HepG2 (cell line): ENCODE results near the gene MYLK3. TPM values are rescaled to one million over a fixed set of nuclear protein-coding genes. Genes with fewer than 3 reads are reported as not detected.

Experiments
- BHLHE40 ChIP-seq: IDR thresholded peaks from 2 replicates; pipeline ENCODE4 v1.6.1; 2011; ENCODE audit warnings: low read length, improper control_type of control experiment
- CCDC6 ChIP-seq: sonication (generic); formaldehyde crosslinking; IDR thresholded peaks from 2 replicates; pipeline ENCODE4 v1.8.1; 2022; ENCODE audit warnings: mild to moderate bottlenecking, missing genetic modification reagents, moderate library complexity
- CEBPG ChIP-seq: IDR thresholded peaks from 2 replicates; pipeline ENCODE4 v1.6.1; 2016
- EEA1 ChIP-seq: sonication (generic); formaldehyde crosslinking; IDR thresholded peaks from 2 replicates; pipeline ENCODE4 v1.5.1; 2020; ENCODE audit warnings: mild to moderate bottlenecking, missing genetic modification reagents, borderline replicate concordance
- FOXC1 ChIP-seq: sonication (generic); formaldehyde crosslinking; IDR thresholded peaks from 2 replicates; pipeline ENCODE4 v1.8.0; 2022; ENCODE audit warnings: mild to moderate bottlenecking, missing genetic modification reagents, borderline replicate concordance
- FOXK1 ChIP-seq: sonication (generic); formaldehyde crosslinking; IDR thresholded peaks from 2 replicates; pipeline ENCODE4 v1.4.0; 2020; ENCODE audit warnings: low read depth, missing genetic modification reagents, borderline replicate concordance
- GATAD2A ChIP-seq: IDR thresholded peaks from 2 replicates; pipeline ENCODE4 v1.6.1; 2016
- NFYB ChIP-seq: sonication (generic); formaldehyde crosslinking; IDR thresholded peaks from 2 replicates; pipeline ENCODE4 v1.4.0; 2020; ENCODE audit warnings: missing genetic modification reagents
- PAWR ChIP-seq: sonication (generic); formaldehyde crosslinking; IDR thresholded peaks from 2 replicates; pipeline ENCODE4 v1.4.0; 2020; ENCODE audit warnings: missing genetic modification reagents, mild to moderate bottlenecking, borderline replicate concordance
- PITX1 ChIP-seq: sonication (generic); formaldehyde crosslinking; IDR thresholded peaks from 2 replicates; pipeline ENCODE4 v1.5.1; 2020; ENCODE audit warnings: mild to moderate bottlenecking, missing genetic modification reagents
- SIN3A ChIP-seq: IDR thresholded peaks from 2 replicates; pipeline ENCODE4 v1.6.1; 2011; ENCODE audit warnings: low read depth, mild to moderate bottlenecking, control low read depth, low read length, borderline replicate concordance
- TBX2 ChIP-seq: sonication (generic); formaldehyde crosslinking; IDR thresholded peaks from 2 replicates; pipeline ENCODE4 v1.5.0; 2020; ENCODE audit warnings: missing genetic modification reagents, mild to moderate bottlenecking, borderline replicate concordance
- YEATS4 ChIP-seq: sonication (generic); formaldehyde crosslinking; IDR thresholded peaks from 2 replicates; pipeline ENCODE4 v1.4.0; 2020; ENCODE audit warnings: missing genetic modification reagents, borderline replicate concordance
- ZFP82 ChIP-seq: sonication (generic); formaldehyde crosslinking; IDR thresholded peaks from 2 replicates; pipeline ENCODE4 v1.5.1; 2020; ENCODE audit warnings: mild to moderate bottlenecking, missing genetic modification reagents, borderline replicate concordance
- ZNF773 ChIP-seq: sonication (generic); formaldehyde crosslinking; IDR thresholded peaks from 2 replicates; pipeline ENCODE4 v1.4.0; 2020; ENCODE audit warnings: missing genetic modification reagents, borderline replicate concordance
- ZSCAN30 ChIP-seq: sonication (generic); formaldehyde crosslinking; IDR thresholded peaks from 2 replicates; pipeline ENCODE4 v1.5.0; 2020; ENCODE audit warnings: mild to moderate bottlenecking, missing genetic modification reagents
- polyA plus RNA-seq, 8 experiments: library from polyadenylated mRNA; depleted of rRNA in 3 of 8; stranded (reverse) in 7 of 8; unstranded in 1 of 8; fragments of >200 nt; fragmentation: Illumina TruSeq in 4 of 8; extraction: Trizol in 4 of 8; gene quantifications; 2 replicates each; pipeline versions ENCODE4 v1.2.1 to v1.2.3, GENCODE V29; 2011 to 2016; ENCODE audit warnings: low read depth in 4 of 8, missing spikeins in 1 of 8, mixed read lengths in 1 of 8; ENCODE audit not compliant: insufficient read depth in 1 of 8
- total RNA-seq, 5 experiments: library from RNA; depleted of rRNA; stranded (reverse); fragments of >200 nt; fragmentation: Illumina TruSeq; extraction: Trizol; gene quantifications; 2 replicates each; pipeline ENCODE4 v1.2.3, GENCODE V29; 2016; ENCODE audit warnings: low read depth in 1 of 5
- TF ChIP-seq, protein P1 (sequence below): sonication (generic); formaldehyde crosslinking; IDR thresholded peaks from 2 replicates; pipeline ENCODE4 v1.5.0; 2020; ENCODE audit warnings: missing genetic modification reagents
- TF ChIP-seq, protein P2 (sequence below): sonication (generic); formaldehyde crosslinking; IDR thresholded peaks from 2 replicates; pipeline ENCODE4 v1.4.0; 2020; ENCODE audit warnings: low read depth, mild to moderate bottlenecking, missing genetic modification reagents
- TF ChIP-seq, protein P3 (sequence below): sonication (generic); formaldehyde crosslinking; IDR thresholded peaks from 2 replicates; pipeline ENCODE4 v1.4.0; 2020; ENCODE audit warnings: missing genetic modification reagents
- TF ChIP-seq, protein P4 (sequence below): sonication (generic); formaldehyde crosslinking; IDR thresholded peaks from 2 replicates; pipeline ENCODE4 v1.5.1; 2020; ENCODE audit warnings: mild to moderate bottlenecking, missing genetic modification reagents, moderate library complexity

MYLK3 gene
- total and polyA plus RNA-seq, 2 of the 13 experiments (the other 11 are each of a cell fraction or from before 2014, with no cell fraction given): 0.04 to 0.18 TPM

DNA sequence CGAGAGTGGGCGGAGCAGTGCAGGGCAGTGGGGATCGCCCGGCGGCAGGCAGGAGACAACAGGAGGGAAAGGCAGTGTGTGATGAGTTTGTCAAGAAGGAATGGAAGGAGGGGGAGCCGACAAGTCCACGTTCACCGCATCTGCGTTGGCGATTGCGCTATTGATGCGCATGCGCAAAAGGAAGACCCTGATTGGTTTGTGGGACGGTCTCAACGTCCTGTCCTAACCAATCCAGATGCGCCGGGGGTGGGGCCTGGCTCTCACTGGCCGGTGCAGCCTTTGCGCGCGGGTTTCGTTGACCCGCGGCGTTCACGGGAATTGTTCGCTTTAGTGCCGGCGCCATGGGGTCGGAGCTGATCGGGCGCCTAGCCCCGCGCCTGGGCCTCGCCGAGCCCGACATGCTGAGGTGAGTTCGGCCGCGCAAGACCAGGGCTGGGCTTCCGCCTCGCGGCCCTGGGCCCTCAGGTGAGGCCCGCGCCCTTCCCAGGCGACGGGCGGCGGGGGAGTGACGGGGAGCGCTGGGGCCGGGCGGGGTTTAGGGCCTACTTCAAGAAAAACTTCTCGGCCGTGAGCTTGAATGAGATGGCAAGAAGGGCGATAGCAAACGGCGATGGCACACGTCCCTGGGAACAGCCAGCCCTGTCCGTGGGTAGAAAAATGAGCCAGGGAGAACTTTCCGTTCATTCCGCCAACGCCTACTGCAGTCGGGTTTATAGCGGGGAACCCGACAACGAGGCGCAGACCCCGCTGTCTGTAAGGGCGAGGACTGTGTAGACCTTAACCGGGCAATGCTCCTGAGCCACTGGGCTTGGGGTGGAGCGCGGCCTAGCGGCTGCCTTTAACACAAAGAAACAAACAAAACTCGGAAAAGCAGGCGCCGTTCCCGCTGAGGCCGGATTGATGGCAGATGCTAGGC lies 58.5 kb downstream of the MYLK3 start, which contains the start of gene ORC6 (continued):
- TF ChIP-seq EEA1 (CRISPR knock-in tag) (peak; percentile 64; the same call in 1 of the 2 replicates), ZNF773 (CRISPR knock-in tag) (peak; percentile 64; the same call in 1 of the 2 replicates), CCDC6 (CRISPR knock-in tag) (peak; percentile 69), SIN3A (peak; percentile 100), ZSCAN30 (CRISPR knock-in tag) (no peak), PITX1 (CRISPR knock-in tag) (peak; percentile 23; the same call in 1 of the 2 replicates), NFYB (CRISPR knock-in tag) (peak; percentile 95), FOXK1 (CRISPR knock-in tag) (peak; percentile 14; the same call in 1 of the 2 replicates), YEATS4 (CRISPR knock-in tag) (peak; percentile 45), PAWR (CRISPR knock-in tag) (0 out of 2 replicates have a peak, but pooled peaks have one; percentile 14), BHLHE40 (no peak), TBX2 (CRISPR knock-in tag) (peak; percentile 59), ZFP82 (CRISPR knock-in tag) (peak; percentile 92), CEBPG (CRISPR knock-in tag) (no peak), FOXC1 (CRISPR knock-in tag) (no peak), GATAD2A (no peak)
- TF ChIP-seq, protein P1, sequence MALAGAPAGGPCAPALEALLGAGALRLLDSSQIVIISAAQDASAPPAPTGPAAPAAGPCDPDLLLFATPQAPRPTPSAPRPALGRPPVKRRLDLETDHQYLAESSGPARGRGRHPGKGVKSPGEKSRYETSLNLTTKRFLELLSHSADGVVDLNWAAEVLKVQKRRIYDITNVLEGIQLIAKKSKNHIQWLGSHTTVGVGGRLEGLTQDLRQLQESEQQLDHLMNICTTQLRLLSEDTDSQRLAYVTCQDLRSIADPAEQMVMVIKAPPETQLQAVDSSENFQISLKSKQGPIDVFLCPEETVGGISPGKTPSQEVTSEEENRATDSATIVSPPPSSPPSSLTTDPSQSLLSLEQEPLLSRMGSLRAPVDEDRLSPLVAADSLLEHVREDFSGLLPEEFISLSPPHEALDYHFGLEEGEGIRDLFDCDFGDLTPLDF (CRISPR knock-in tag): peak; percentile 93
- TF ChIP-seq, protein P2, sequence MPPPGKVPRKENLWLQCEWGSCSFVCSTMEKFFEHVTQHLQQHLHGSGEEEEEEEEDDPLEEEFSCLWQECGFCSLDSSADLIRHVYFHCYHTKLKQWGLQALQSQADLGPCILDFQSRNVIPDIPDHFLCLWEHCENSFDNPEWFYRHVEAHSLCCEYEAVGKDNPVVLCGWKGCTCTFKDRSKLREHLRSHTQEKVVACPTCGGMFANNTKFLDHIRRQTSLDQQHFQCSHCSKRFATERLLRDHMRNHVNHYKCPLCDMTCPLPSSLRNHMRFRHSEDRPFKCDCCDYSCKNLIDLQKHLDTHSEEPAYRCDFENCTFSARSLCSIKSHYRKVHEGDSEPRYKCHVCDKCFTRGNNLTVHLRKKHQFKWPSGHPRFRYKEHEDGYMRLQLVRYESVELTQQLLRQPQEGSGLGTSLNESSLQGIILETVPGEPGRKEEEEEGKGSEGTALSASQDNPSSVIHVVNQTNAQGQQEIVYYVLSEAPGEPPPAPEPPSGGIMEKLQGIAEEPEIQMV (CRISPR knock-in tag): peak; percentile 43; the same call in 1 of the 2 replicates
- TF ChIP-seq, protein P3, sequence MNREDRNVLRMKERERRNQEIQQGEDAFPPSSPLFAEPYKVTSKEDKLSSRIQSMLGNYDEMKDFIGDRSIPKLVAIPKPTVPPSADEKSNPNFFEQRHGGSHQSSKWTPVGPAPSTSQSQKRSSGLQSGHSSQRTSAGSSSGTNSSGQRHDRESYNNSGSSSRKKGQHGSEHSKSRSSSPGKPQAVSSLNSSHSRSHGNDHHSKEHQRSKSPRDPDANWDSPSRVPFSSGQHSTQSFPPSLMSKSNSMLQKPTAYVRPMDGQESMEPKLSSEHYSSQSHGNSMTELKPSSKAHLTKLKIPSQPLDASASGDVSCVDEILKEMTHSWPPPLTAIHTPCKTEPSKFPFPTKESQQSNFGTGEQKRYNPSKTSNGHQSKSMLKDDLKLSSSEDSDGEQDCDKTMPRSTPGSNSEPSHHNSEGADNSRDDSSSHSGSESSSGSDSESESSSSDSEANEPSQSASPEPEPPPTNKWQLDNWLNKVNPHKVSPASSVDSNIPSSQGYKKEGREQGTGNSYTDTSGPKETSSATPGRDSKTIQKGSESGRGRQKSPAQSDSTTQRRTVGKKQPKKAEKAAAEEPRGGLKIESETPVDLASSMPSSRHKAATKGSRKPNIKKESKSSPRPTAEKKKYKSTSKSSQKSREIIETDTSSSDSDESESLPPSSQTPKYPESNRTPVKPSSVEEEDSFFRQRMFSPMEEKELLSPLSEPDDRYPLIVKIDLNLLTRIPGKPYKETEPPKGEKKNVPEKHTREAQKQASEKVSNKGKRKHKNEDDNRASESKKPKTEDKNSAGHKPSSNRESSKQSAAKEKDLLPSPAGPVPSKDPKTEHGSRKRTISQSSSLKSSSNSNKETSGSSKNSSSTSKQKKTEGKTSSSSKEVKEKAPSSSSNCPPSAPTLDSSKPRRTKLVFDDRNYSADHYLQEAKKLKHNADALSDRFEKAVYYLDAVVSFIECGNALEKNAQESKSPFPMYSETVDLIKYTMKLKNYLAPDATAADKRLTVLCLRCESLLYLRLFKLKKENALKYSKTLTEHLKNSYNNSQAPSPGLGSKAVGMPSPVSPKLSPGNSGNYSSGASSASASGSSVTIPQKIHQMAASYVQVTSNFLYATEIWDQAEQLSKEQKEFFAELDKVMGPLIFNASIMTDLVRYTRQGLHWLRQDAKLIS (CRISPR knock-in tag): 0 out of 2 replicates have a peak, but pooled peaks have one; percentile 63
- TF ChIP-seq, protein P4, sequence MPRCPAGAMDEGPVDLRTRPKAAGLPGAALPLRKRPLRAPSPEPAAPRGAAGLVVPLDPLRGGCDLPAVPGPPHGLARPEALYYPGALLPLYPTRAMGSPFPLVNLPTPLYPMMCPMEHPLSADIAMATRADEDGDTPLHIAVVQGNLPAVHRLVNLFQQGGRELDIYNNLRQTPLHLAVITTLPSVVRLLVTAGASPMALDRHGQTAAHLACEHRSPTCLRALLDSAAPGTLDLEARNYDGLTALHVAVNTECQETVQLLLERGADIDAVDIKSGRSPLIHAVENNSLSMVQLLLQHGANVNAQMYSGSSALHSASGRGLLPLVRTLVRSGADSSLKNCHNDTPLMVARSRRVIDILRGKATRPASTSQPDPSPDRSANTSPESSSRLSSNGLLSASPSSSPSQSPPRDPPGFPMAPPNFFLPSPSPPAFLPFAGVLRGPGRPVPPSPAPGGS: no peak
